Measurements from ENCODE around the gene CSNK1G1.

CSNK1G1 gene

GRCh38 chr15:64216196-64216595 lies 139.8 kb downstream of the CSNK1G1 start:
- Histone ChIP-seq H3K27me3 (replicated peaks; ENCODE audit: control insufficient read depth, insufficient read depth, low read length, poor library complexity, severe bottlenecking) (no peaks in the 10 kb centered on the region), H3K27ac (ENCODE audit: insufficient read depth, low read length, poor library complexity, severe bottlenecking) (no peak overlapping the region), H3K36me3 (ENCODE audit: control insufficient read depth, insufficient read depth, low read length) (peaks cover 11% of the 10 kb centered on the region), H3K4me1 (ENCODE audit: control insufficient read depth, insufficient read depth, low read length, poor library complexity, severe bottlenecking) (no peaks in the 10 kb centered on the region), H3K9me3 (ENCODE audit: control insufficient read depth, low read length) (no peaks in the 10 kb centered on the region), H3K4me3 (ENCODE audit: insufficient read depth, low read depth, low read length, poor library complexity, severe bottlenecking) (no peak overlapping the region)
- no peak for DNase-seq

GRCh38 chr15:64213646-64214045 lies 142.3 kb downstream of the CSNK1G1 start:
- H3K4me3 ChIP-seq (ENCODE audit: insufficient read depth, low read depth, low read length, poor library complexity, severe bottlenecking): no peak overlapping the region
- no peaks in the 10 kb centered on the region for H3K27me3 ChIP-seq (replicated peaks; ENCODE audit: control insufficient read depth, insufficient read depth, low read length, poor library complexity, severe bottlenecking)
- H3K27ac ChIP-seq (ENCODE audit: insufficient read depth, low read length, poor library complexity, severe bottlenecking): no peak overlapping the region
- no peaks in the 10 kb centered on the region for H3K9me3 ChIP-seq (ENCODE audit: control insufficient read depth, low read length)
- no peak for DNase-seq
- H3K4me1 ChIP-seq (ENCODE audit: control insufficient read depth, insufficient read depth, low read length, poor library complexity, severe bottlenecking): no peaks in the 10 kb centered on the region
- H3K36me3 ChIP-seq (ENCODE audit: control insufficient read depth, insufficient read depth, low read length): peaks cover 11% of the 10 kb centered on the region

DNA sequence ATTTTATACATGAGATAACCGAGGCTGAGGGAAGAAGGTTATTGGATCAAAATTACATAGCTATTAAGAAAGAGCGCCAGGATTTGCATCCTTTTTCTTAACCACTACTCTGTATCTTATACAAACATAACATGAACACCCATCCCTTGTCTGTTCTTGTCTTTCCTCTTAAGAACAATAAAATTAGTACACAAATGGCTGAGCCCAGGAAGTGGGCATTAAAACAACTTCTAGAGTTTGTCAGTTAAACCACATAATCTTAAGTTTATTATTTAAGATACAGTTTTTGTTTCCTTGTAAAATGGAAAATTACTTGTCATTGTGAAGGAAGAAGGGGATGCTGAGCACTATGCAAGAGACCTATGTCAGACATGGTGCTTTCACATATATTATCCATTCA lies 144.3 kb downstream of the CSNK1G1 start:
- DNase-seq: no peak
- no peaks in the 10 kb centered on the region for H3K4me1 ChIP-seq (ENCODE audit: control insufficient read depth, insufficient read depth, low read length, poor library complexity, severe bottlenecking)
- H3K4me3 ChIP-seq (ENCODE audit: insufficient read depth, low read depth, low read length, poor library complexity, severe bottlenecking): no peak overlapping the region
- no peaks in the 10 kb centered on the region for H3K9me3 ChIP-seq (ENCODE audit: control insufficient read depth, low read length)
- H3K36me3 ChIP-seq (ENCODE audit: control insufficient read depth, insufficient read depth, low read length): peaks cover 11% of the 10 kb centered on the region
- no peak overlapping the region for H3K27ac ChIP-seq (ENCODE audit: insufficient read depth, low read length, poor library complexity, severe bottlenecking)
- H3K27me3 ChIP-seq (replicated peaks; ENCODE audit: control insufficient read depth, insufficient read depth, low read length, poor library complexity, severe bottlenecking): no peaks in the 10 kb centered on the region

DNA sequence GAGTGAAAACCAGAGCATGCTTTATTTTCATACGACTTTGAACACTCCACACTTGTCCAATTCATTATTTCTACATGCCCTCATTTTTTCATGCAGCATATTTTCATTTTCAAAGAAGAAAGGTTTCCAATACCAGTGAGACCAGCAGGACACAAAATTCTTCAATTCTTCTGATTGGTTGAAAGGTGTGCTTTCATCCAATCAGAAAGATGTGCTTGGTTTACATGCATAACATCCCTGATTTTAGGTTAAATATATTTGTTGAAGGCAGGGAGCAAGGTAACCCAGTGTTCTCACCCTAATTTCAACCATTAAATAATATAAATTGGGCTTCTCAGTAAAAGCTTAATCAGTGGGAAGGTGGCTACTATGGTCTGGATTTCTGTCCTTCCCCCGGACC lies 145.6 kb downstream of the CSNK1G1 start:
- H3K27ac ChIP-seq (ENCODE audit: insufficient read depth, low read length, poor library complexity, severe bottlenecking): no peak overlapping the region
- DNase-seq: no peak
- H3K27me3 ChIP-seq (replicated peaks; ENCODE audit: control insufficient read depth, insufficient read depth, low read length, poor library complexity, severe bottlenecking): no peaks in the 10 kb centered on the region
- peaks cover 7% of the 10 kb centered on the region for H3K36me3 ChIP-seq (ENCODE audit: control insufficient read depth, insufficient read depth, low read length)
- no peak overlapping the region for H3K4me3 ChIP-seq (ENCODE audit: insufficient read depth, low read depth, low read length, poor library complexity, severe bottlenecking)
- H3K9me3 ChIP-seq (ENCODE audit: control insufficient read depth, low read length): no peaks in the 10 kb centered on the region
- no peaks in the 10 kb centered on the region for H3K4me1 ChIP-seq (ENCODE audit: control insufficient read depth, insufficient read depth, low read length, poor library complexity, severe bottlenecking)

GRCh38 chr15:64209680-64210334 lies 146.2 kb downstream of the CSNK1G1 start:
- DNase-seq: no peak
- H3K27ac ChIP-seq (ENCODE audit: insufficient read depth, low read length, poor library complexity, severe bottlenecking): no peak overlapping the region
- no peaks in the 10 kb centered on the region for H3K4me1 ChIP-seq (ENCODE audit: control insufficient read depth, insufficient read depth, low read length, poor library complexity, severe bottlenecking)
- no peak overlapping the region for H3K4me3 ChIP-seq (ENCODE audit: insufficient read depth, low read depth, low read length, poor library complexity, severe bottlenecking)
- H3K36me3 ChIP-seq (ENCODE audit: control insufficient read depth, insufficient read depth, low read length): peaks cover 8% of the 10 kb centered on the region
- no peaks in the 10 kb centered on the region for H3K9me3 ChIP-seq (ENCODE audit: control insufficient read depth, low read length)
- no peaks in the 10 kb centered on the region for H3K27me3 ChIP-seq (replicated peaks; ENCODE audit: control insufficient read depth, insufficient read depth, low read length, poor library complexity, severe bottlenecking)

GRCh38 chr15:64205202-64205601 lies 150.8 kb downstream of the CSNK1G1 start:
- Histone ChIP-seq H3K27ac (ENCODE audit: insufficient read depth, low read length, poor library complexity, severe bottlenecking) (no peak overlapping the region), H3K4me1 (ENCODE audit: control insufficient read depth, insufficient read depth, low read length, poor library complexity, severe bottlenecking) (no peaks in the 10 kb centered on the region), H3K4me3 (ENCODE audit: insufficient read depth, low read depth, low read length, poor library complexity, severe bottlenecking) (no peak overlapping the region), H3K27me3 (replicated peaks; ENCODE audit: control insufficient read depth, insufficient read depth, low read length, poor library complexity, severe bottlenecking) (no peaks in the 10 kb centered on the region), H3K9me3 (ENCODE audit: control insufficient read depth, low read length) (no peaks in the 10 kb centered on the region), H3K36me3 (ENCODE audit: control insufficient read depth, insufficient read depth, low read length) (peaks cover 23% of the 10 kb centered on the region)
- DNase-seq: no peak

GRCh38 chr15:64197425-64197824 lies 158.5 kb downstream of the CSNK1G1 start:
- Histone ChIP-seq H3K9me3 (ENCODE audit: control insufficient read depth, low read length) (no peaks in the 10 kb centered on the region), H3K36me3 (ENCODE audit: control insufficient read depth, insufficient read depth, low read length) (peaks cover 8% of the 10 kb centered on the region), H3K4me1 (ENCODE audit: control insufficient read depth, insufficient read depth, low read length, poor library complexity, severe bottlenecking) (no peaks in the 10 kb centered on the region), H3K27me3 (replicated peaks; ENCODE audit: control insufficient read depth, insufficient read depth, low read length, poor library complexity, severe bottlenecking) (no peaks in the 10 kb centered on the region), H3K27ac (ENCODE audit: insufficient read depth, low read length, poor library complexity, severe bottlenecking) (no peak overlapping the region), H3K4me3 (ENCODE audit: insufficient read depth, low read depth, low read length, poor library complexity, severe bottlenecking) (no peak overlapping the region)
- no peak for DNase-seq

DNA sequence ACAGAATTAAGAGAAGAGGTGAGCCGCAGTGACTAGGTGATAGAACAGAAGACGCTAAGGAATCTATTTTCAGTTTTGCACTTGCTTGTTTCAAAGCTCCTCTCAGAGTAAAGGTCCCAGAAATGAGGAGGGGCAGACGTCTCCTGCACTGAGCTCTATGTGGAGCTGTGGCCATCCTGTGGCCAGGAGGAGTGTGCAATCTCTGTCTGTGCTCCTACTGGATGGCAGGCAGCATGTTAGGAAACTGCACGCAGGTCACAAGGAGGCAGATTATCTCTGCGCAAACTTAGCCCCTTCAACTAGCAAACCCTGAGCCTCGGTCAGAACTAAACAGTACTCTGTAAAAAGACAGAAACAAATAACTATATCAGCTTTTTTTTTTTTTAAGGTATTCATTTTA lies 162.0 kb downstream of the CSNK1G1 start:
- no peaks in the 10 kb centered on the region for H3K4me1 ChIP-seq (ENCODE audit: control insufficient read depth, insufficient read depth, low read length, poor library complexity, severe bottlenecking)
- H3K36me3 ChIP-seq (ENCODE audit: control insufficient read depth, insufficient read depth, low read length): peaks cover 4% of the 10 kb centered on the region
- H3K27ac ChIP-seq (ENCODE audit: insufficient read depth, low read length, poor library complexity, severe bottlenecking): no peak overlapping the region
- no peak overlapping the region for H3K4me3 ChIP-seq (ENCODE audit: insufficient read depth, low read depth, low read length, poor library complexity, severe bottlenecking)
- no peaks in the 10 kb centered on the region for H3K27me3 ChIP-seq (replicated peaks; ENCODE audit: control insufficient read depth, insufficient read depth, low read length, poor library complexity, severe bottlenecking)
- H3K9me3 ChIP-seq (ENCODE audit: control insufficient read depth, low read length): no peaks in the 10 kb centered on the region
- DNase-seq: no peak

GRCh38 chr15:64191971-64192830 lies 163.8 kb downstream of the CSNK1G1 start:
- Histone ChIP-seq H3K27ac (ENCODE audit: insufficient read depth, low read length, poor library complexity, severe bottlenecking) (no peak overlapping the region), H3K27me3 (replicated peaks; ENCODE audit: control insufficient read depth, insufficient read depth, low read length, poor library complexity, severe bottlenecking) (no peaks in the 10 kb centered on the region), H3K4me3 (ENCODE audit: insufficient read depth, low read depth, low read length, poor library complexity, severe bottlenecking) (no peak overlapping the region), H3K9me3 (ENCODE audit: control insufficient read depth, low read length) (no peaks in the 10 kb centered on the region), H3K36me3 (ENCODE audit: control insufficient read depth, insufficient read depth, low read length) (peaks cover 9% of the 10 kb centered on the region), H3K4me1 (ENCODE audit: control insufficient read depth, insufficient read depth, low read length, poor library complexity, severe bottlenecking) (no peaks in the 10 kb centered on the region)
- no peak for DNase-seq
